NT2/D1 (cell line): ENCODE data around the gene TTC13.

Experiments used
- SUZ12 ChIP-seq: IDR thresholded peaks from 2 replicates; pipeline ENCODE4 v1.6.1; 2011; ENCODE audit not compliant: insufficient read length, insufficient read depth; ENCODE audit errors: extremely low read depth
- YY1 ChIP-seq: IDR thresholded peaks from 2 replicates; pipeline ENCODE4 v1.6.1; 2011; ENCODE audit not compliant: insufficient read length, insufficient read depth
- ZNF274 ChIP-seq: IDR thresholded peaks from 2 replicates; pipeline ENCODE4 v1.6.1; 2011; ENCODE audit warnings: mild to moderate bottlenecking, low read depth, low read length

DNA sequence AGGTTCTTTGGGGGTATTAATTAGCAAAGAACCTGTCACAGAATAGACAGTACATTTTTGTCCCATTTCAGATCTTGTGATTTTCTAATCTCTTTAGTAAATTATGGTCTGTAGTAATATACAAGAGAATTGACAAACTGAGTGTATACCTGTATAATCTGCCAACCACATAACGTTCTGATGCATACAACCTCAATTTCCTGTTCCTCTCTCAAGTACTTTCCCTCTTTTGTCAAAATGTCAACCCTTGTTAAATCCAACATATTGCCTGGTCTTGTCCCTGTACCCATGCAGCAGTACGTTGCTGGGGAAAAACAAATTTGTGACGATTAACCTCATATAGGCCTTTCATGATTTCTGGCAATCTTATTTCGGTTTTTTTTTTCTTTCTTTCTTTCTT, 1.3 kb upstream of the TTC13 start:
- TF ChIP-seq SUZ12 (no peak), YY1 (no peak), ZNF274 (no peak)
